SK-N-MC (cell line): Measurements from ENCODE around the gene GRK6.
A peak's percentile ranks its signal among the peaks of the same experiment; 100 is the strongest.

Source experiments
- DNase-seq: peaks from one replicate; pipeline ENCODE4 v3.0.0-alpha.2; 2011; ENCODE audit warnings: low read depth, low spot score
- H3K27ac ChIP-seq: fragments of 200-600 bp; sonication (generic); 2 replicates; pipeline ENCODE4 v1.5.1; 2016; ENCODE audit warnings: mixed run types
- H3K36me3 ChIP-seq: fragments of 200-600 bp; sonication (generic); 2 replicates; pipeline ENCODE4 v1.6.1; 2017; ENCODE audit warnings: antibody characterized with exemption, low read length, mixed read lengths; ENCODE audit not compliant: insufficient read depth
- H3K4me3 ChIP-seq: fragments of 200-600 bp; sonication (generic); 2 replicates; pipeline ENCODE4 v1.5.1; 2016
- H3K9ac ChIP-seq: fragments of 200-600 bp; sonication (generic); 2 replicates; pipeline ENCODE4 v1.8.0; 2017; ENCODE audit warnings: mixed run types, mixed read lengths; ENCODE audit not compliant: insufficient read length
- H3K9me3 ChIP-seq: fragments of 200-600 bp; sonication (generic); 2 replicates; pipeline ENCODE4 v1.6.1; 2017; ENCODE audit warnings: low read depth, mild to moderate bottlenecking, antibody characterized with exemption, low read length, moderate library complexity, mixed read lengths
- EZH2 ChIP-seq: fragments of 200-600 bp; sonication (generic); IDR thresholded peaks from one replicate; pipeline ENCODE4 v1.6.1; 2017; ENCODE audit warnings: antibody characterized with exemption
- FOXP2 ChIP-seq: optimal IDR thresholded peaks from 2 replicates; pipeline ENCODE3; 2011; ENCODE audit warnings: mild to moderate bottlenecking, moderate library complexity; ENCODE audit not compliant: insufficient read depth; ENCODE audit errors: extremely low read length, control extremely low read depth
- POLR2AphosphoS5 ChIP-seq: IDR thresholded peaks from 2 replicates; pipeline ENCODE4 v1.6.1; 2012; ENCODE audit warnings: mild to moderate bottlenecking, low read depth, low read length, borderline replicate concordance

Gene GRK6

DNA sequence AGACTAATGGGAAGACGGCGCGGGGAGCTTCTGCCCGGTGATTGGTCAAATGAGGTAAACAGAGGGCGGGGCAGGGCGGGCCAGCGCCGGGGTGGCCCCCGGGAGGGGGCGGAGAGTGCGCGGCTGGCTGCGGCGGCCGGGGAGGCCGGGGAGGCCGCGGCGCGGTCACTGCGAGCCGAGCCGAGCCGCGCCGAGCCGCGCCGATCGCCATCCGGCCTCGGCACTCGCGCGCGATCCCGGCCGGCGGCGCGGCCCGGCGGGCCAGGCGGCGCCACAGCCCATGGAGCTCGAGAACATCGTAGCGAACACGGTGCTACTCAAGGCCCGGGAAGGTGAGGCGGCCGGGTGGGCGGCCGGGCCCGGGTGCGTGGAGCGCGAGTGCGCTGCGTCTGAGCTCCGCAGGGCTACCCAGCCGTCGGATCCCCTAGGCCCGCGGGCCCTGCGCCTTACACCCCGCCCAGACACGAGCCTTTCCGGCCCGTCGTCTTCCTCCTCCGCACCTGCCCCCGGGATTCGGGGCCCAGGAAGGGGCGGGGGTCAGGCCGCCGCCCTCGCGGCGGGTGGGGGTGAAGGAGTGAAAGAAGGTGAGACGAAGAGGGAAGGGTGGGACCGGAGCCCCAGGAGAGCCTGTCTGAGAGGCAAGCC is at the start of gene GRK6:
Gene GRK6 (plus strand): TSS at position 111 of the 645 bp plus-strand sequence. CDS start 170 bp downstream, at position 281.
- TF ChIP-seq EZH2 = no peak
- no peak for TF ChIP-seq FOXP2
- TF ChIP-seq POLR2AphosphoS5 = no peak
- Histone ChIP-seq H3K9me3 (no peaks in the 10 kb centered on the region), H3K27ac (peak within 1 kb of the TSS; percentile 61), H3K36me3 (no peaks in the 10 kb centered on the region), H3K9ac (peak within 1 kb of the TSS; percentile 92), H3K4me3 (peak within 1 kb of the TSS; percentile 99)
- no peak for DNase-seq

DNA sequence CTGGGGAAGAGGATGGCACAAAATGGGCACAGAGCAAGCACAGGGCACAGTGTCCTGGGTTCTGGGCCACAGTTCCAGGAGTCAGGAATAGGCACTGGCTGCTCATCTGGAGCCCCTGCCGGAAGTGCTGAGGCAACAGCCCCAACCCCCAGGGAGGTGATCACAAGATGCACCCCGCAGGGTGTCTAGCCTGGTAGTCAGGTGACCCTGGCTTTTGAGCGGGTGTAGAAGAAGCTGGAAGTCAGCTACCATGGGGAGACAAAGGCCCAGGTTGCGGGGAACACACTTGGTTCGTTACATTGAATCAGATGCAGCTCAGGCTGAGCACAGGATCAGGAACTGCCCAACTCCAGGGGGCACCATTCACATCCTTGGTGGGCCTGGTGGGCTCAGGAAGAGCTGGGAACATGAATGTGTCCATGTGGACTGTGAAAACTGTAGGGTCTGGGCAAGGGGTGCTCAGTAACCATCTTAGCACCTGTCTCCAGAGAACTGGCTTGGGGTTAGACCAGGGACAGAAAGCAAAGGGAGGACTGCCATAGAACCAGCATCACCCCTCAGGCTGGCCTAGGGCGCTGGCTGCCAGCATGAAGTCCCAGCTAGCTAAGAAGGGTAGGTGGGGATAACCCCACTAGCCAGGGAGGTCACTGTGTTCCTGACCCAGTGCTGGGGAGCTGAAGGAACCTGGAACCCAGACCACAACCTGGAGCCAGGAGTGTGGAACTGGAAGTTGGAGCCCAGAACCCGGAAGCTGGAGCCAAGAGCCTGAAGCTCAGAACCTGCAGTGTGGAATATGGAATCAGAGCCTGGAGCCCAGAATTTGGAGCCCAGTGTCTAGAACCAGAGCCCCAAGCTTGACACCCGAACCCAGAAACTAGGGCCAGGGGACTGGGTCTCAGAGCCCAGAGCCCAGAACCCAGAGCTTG is 48.4 kb upstream of the GRK6 start:
- H3K36me3 ChIP-seq = no peaks in the 10 kb centered on the region
- H3K27ac ChIP-seq = no peak overlapping the region
- H3K9me3 ChIP-seq = no peaks in the 10 kb centered on the region
- no peak for DNase-seq
- no peak overlapping the region for H3K4me3 ChIP-seq
- H3K9ac ChIP-seq = no peak overlapping the region
- TF ChIP-seq POLR2AphosphoS5 (no peak), EZH2 (no peak), FOXP2 (no peak)

DNA sequence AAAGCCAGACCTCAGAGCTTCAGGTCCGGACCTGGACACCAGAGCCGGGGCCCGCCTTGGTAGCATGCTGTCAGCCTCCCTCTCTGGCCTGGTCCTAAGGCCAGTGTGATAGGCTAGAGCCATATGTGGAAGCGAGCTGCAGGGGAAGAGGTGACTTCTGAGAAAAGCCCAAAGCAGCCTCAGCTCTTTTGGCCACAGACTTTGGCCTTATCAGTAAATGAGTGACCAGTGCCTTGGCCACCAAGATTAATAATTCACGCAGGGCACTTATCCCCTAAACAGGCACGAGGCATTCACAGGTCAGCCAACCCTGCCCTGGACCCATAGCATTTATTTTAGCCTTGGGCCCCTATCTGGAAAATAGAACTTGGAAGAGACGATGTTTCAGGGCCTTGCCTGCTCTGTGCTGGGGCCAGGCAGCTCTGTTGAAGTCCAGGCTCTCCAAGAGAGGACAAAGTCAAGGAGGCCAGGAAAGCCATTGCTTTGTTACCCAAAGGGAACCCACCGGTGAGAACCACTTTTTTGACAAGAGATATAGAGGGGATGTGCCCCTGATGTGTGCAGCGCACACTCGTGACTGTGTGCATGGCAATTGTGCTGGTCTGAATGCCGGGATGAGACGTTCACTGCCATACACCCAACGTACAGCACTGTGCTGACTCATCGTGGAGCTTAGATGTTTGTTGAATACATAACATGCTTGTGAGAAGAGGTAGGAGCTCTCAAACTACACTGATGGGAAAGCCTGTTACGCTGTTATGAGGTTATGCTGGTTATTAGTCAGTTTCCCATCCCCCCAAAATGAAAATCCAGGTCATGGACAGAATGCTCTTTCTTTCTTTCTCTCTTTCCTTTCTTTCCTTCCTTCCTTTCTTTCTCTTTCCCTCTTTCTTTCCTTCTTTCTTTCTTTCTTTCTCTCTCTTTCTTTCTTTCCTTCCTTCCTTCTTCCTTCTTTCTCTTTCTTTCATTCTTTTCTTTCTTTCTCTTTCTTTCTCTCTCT is 47.3 kb upstream of the GRK6 start:
- Histone ChIP-seq H3K9me3 (no peaks in the 10 kb centered on the region), H3K4me3 (no peak overlapping the region), H3K36me3 (no peaks in the 10 kb centered on the region), H3K9ac (no peak overlapping the region), H3K27ac (peak overlapping the region; percentile 68)
- DNase-seq = no peak
- TF ChIP-seq POLR2AphosphoS5 (no peak), FOXP2 (no peak), EZH2 (no peak)

DNA sequence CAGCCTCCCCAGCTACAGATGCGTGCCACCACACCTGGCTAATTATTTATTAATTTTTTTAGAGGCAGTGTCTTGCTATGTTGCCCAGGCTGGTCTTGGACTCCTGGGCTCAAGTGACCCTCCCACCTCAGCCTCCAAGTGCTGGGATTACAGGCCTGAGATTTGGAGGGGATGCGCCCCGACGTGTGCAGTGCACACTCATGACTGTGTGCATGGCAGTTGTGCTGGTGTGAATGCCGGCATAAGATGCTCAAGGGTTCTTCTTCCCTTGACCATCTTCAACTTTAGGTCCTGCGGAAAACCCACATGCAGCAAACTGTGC is 45.7 kb upstream of the GRK6 start:
- Histone ChIP-seq H3K27ac (no peak overlapping the region), H3K4me3 (no peak overlapping the region), H3K9me3 (no peaks in the 10 kb centered on the region), H3K36me3 (no peaks in the 10 kb centered on the region), H3K9ac (no peak overlapping the region)
- no peak for DNase-seq
- TF ChIP-seq POLR2AphosphoS5 = no peak
- no peak for TF ChIP-seq EZH2
- TF ChIP-seq FOXP2 = no peak

DNA sequence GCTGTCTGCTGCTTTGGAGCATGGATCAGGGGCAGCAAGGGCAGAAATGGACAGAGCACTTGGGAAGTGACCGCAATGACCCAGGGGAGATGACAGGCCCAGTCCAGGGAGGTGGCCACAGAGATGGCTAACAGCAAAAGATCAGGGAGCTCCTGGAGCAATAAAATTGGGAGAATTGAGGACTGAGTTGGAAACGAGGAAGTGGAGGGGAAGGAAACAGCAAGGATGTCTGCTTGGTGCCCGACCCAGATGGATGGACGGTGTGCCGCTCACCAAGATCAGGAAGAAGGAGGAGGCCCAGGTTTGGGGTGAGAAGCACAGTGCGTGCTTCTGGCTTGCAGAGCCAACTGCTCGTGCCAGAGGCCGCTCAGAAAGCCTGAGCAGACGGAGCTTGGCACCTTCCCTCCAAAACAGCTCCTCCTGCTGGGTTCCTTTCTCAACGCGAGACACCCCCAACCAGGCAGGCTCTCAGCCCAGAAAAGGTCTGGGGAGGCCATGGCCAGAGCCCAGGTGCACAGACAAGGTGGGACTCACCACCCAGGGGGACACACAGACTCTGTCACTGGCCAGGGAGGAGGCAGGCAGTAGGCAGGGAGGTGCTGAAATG is 44.0 kb upstream of the GRK6 start:
- DNase-seq = no peak
- H3K9ac ChIP-seq = no peak overlapping the region
- H3K9me3 ChIP-seq = no peaks in the 10 kb centered on the region

DNA sequence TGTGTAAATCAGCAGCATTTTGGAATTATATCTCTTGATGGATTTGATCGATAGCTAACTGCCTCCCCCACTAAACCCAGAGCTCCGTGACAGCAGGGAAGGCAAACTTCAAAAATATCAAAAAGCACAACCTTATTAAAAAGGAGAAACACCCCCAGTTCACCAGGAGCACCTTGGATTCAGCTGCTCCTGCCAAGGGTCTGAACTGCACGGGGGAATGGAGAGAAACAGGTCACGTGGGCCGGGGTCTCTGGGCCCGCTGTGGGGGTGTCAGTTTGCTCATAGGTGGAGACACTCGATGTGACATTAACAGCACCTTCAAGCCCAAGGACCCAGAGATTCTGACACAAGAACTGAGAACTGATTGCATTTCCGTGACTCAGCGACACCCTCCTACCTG is 43.3 kb upstream of the GRK6 start:
- Histone ChIP-seq H3K36me3 (no peaks in the 10 kb centered on the region), H3K9me3 (no peaks in the 10 kb centered on the region), H3K27ac (no peak overlapping the region), H3K9ac (no peak overlapping the region), H3K4me3 (no peak overlapping the region)
- TF ChIP-seq EZH2 (no peak), FOXP2 (no peak), POLR2AphosphoS5 (no peak)
- DNase-seq = no peak

More for the DNA sequence above, 44.0 kb upstream of the GRK6 start:
- Histone ChIP-seq H3K36me3 (no peaks in the 10 kb centered on the region), H3K4me3 (no peak overlapping the region), H3K27ac (no peak overlapping the region)
- no peak for TF ChIP-seq FOXP2
- no peak for TF ChIP-seq EZH2
- TF ChIP-seq POLR2AphosphoS5 = no peak

DNA sequence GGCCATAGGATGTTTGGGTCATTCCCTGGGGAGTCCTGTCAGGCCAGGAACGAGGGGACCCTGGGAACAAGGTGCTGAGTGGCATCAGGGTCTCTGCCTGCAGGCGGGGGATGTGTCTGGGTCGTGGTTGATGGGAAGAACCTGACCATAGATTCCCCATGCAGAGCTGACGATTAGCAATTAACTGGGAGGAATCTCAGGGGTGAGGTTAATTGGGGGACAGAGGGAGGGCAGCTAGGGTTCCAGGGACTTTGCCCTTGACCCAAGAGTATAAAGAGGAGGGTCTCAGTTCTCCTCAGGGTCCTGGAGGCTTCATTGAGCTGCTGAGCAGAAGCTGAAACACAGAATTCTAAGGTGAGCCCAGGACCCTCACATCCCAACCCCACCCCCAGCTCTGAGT is 42.3 kb upstream of the GRK6 start, which contains the start of gene SLC34A1:
Gene SLC34A1 (plus strand): TSS at position 301 of the 400 bp plus-strand sequence. CDS start 1,308 bp downstream, outside the sequence.
- Histone ChIP-seq H3K27ac (no peak within 1 kb of the TSS), H3K9ac (no peak within 1 kb of the TSS)

More for the DNA sequence above, 42.3 kb upstream of the GRK6 start, which contains the start of gene SLC34A1:
- TF ChIP-seq POLR2AphosphoS5 = no peak
- TF ChIP-seq EZH2 = no peak
- no peak for TF ChIP-seq FOXP2
- H3K9me3 ChIP-seq = no peaks in the 10 kb centered on the region
- no peaks in the 10 kb centered on the region for H3K36me3 ChIP-seq
- no peak for DNase-seq
- H3K4me3 ChIP-seq = no peak within 1 kb of the TSS
